Occipital lobe (tissue), 1 donor: Measurements from ENCODE around the gene ZNF415. TPM values are rescaled to one million over a fixed set of nuclear protein-coding genes. Genes with fewer than 3 reads are reported as not detected.

Experiments
- total RNA-seq: library from RNA; depleted of rRNA; stranded (reverse); fragments of >200 nt; gene quantifications from one replicate; pipeline ENCODE4 v1.2.3, GENCODE V29; 2014

The ZNF415 gene
- total RNA-seq, 1 donor from 2014 or later: 24.3 TPM

Other genes starting within 250 kb of the ZNF415 start
- 22.6 TPM for gene ZNF320, start 235.3 kb downstream of the ZNF415 start, total RNA-seq
- 5.5 TPM for gene ZNF888, start 209.5 kb downstream of the ZNF415 start, total RNA-seq
- gene ZNF816, start 170.0 kb downstream of the ZNF415 start, total RNA-seq: 5.8 TPM
- gene ERVV-1, start 119.0 kb downstream of the ZNF415 start, total RNA-seq: not detected
- not detected for gene ERVV-2, start 88.2 kb downstream of the ZNF415 start, total RNA-seq
- gene ZNF160, start 29.5 kb downstream of the ZNF415 start, total RNA-seq: 35.1 TPM
- 20.7 TPM for gene ZNF347, start 26.1 kb upstream of the ZNF415 start, total RNA-seq
- gene ZNF665, start 60.4 kb upstream of the ZNF415 start, total RNA-seq: 5.8 TPM
- 39.0 TPM for gene ZNF677, start 122.0 kb upstream of the ZNF415 start, total RNA-seq
- gene VN1R2, start 125.4 kb upstream of the ZNF415 start, total RNA-seq: 0.31 TPM
- gene VN1R4, start 134.8 kb upstream of the ZNF415 start, total RNA-seq: not detected
- gene ZNF845, start 200.8 kb upstream of the ZNF415 start, total RNA-seq: 27.3 TPM
- gene ZNF525, start 232.8 kb upstream of the ZNF415 start, total RNA-seq: 37.1 TPM